Colonic mucosa (tissue), 4 donors: ENCODE data around the gene NKTR. TPM values are rescaled to one million over a fixed set of nuclear protein-coding genes. Genes with fewer than 3 reads are reported as not detected.

Experiments
- DNase-seq: peaks from one replicate; pipeline ENCODE4 v3.0.0-alpha.2; 2020
- H3K27ac ChIP-seq: fragments of 200-600 bp; one replicate; pipeline ENCODE4 v1.8.0; 2021
- H3K27me3 ChIP-seq: fragments of 200-600 bp; one replicate; pipeline ENCODE4 v1.8.0; 2021
- H3K36me3 ChIP-seq: fragments of 200-600 bp; one replicate; pipeline ENCODE4 v1.8.0; 2021
- H3K4me1 ChIP-seq: fragments of 200-600 bp; one replicate; pipeline ENCODE4 v1.8.0; 2021; ENCODE audit warnings: mild to moderate bottlenecking
- H3K4me3 ChIP-seq: fragments of 200-600 bp; one replicate; pipeline ENCODE4 v1.8.0; 2021
- H3K9ac ChIP-seq, 2 donors: one replicate each; pipeline ENCODE4 v1.7.0; 2013; ENCODE audit warnings: control low read depth in 2 of 2, low read depth in 2 of 2, low read length in 2 of 2
- H3K9me3 ChIP-seq: fragments of 200-600 bp; one replicate; pipeline ENCODE4 v1.8.0; 2021
- intact Hi-C: fragments of 100-400 bp; cut with DNase I; formaldehyde crosslinking; loops from one replicate; pipeline ENCODE4 v1.14.1; 2022
- total RNA-seq, 2 donors: library from RNA; stranded (reverse); fragmentation: NEBNext Ultra II Directional in 1 of 2; extraction: Animal tissue kit (Norgen Biotek cat#: 25700) in 1 of 2; gene quantifications; one replicate each; pipeline ENCODE4 v1.2.1, GENCODE V29; 2021
- TF ChIP-seq, protein P1 (sequence below): fragments of 200-600 bp; IDR thresholded peaks from one replicate; pipeline ENCODE4 v1.8.0; 2022; ENCODE audit warnings: antibody characterized with exemption, mild to moderate bottlenecking
- donor health status: healthy.
- donor health status: DM: no; HTN: no; CAD: no.
- donor health status: DM: no; HTN: no; CAD: no.

NKTR gene
- total RNA-seq, 2 donors from 2014 or later, result 47.5 to 48.2 TPM

DNA sequence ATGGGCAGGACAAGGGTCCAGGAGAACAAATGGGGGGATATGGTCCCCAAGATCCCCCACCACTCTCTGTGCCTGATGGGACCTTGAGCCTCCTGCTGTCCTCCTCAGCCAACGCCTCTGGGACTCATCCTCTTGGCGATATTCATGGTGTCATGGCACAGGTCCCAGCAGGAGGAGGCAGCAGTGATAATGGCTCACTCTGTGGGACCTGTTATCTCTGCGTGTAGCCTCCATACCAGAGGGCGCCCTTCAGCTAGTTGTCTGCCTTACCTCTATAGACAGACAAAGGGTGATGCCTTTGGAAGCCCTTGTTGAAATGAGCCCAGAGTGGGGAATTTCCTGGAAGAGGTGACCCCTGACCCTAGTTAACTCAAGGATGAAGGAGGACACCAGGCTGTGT lies 60.4 kb downstream of the NKTR start:
- H3K9me3 ChIP-seq, result no peaks in the 10 kb centered on the region
- H3K9ac ChIP-seq, result no peak overlapping the region
- H3K27ac ChIP-seq, result no peak overlapping the region
- TF ChIP-seq, protein P1, sequence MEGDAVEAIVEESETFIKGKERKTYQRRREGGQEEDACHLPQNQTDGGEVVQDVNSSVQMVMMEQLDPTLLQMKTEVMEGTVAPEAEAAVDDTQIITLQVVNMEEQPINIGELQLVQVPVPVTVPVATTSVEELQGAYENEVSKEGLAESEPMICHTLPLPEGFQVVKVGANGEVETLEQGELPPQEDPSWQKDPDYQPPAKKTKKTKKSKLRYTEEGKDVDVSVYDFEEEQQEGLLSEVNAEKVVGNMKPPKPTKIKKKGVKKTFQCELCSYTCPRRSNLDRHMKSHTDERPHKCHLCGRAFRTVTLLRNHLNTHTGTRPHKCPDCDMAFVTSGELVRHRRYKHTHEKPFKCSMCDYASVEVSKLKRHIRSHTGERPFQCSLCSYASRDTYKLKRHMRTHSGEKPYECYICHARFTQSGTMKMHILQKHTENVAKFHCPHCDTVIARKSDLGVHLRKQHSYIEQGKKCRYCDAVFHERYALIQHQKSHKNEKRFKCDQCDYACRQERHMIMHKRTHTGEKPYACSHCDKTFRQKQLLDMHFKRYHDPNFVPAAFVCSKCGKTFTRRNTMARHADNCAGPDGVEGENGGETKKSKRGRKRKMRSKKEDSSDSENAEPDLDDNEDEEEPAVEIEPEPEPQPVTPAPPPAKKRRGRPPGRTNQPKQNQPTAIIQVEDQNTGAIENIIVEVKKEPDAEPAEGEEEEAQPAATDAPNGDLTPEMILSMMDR, result no peak
- no peaks in the 10 kb centered on the region for H3K27me3 ChIP-seq
- no peak for DNase-seq
- intact Hi-C loops, result no loop called here
- H3K36me3 ChIP-seq, result no peaks in the 10 kb centered on the region
- no peak overlapping the region for H3K4me3 ChIP-seq
- no peaks in the 10 kb centered on the region for H3K4me1 ChIP-seq

DNA sequence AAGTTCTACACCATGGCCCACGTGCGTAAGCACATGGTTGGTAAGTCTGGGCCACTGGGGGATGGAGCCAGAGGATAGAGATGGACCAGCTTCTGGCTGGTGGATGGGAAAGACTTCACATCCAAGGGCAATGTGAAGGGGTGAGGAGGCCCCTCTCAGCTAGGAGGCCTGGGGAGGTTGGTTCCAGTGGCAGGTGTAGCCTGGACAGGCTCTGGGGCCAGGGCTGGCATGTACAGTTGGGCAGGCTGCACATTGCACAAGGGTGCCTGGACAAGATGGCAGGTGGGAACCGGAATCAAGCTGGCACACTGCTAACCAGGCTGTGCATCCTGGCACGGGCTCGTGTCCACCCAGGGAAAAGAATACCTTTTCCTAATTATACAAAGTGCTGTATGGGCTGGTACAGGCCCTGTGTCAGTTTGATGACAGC lies 61.1 kb downstream of the NKTR start:
- Histone ChIP-seq H3K4me1 (no peaks in the 10 kb centered on the region), H3K9me3 (no peaks in the 10 kb centered on the region), H3K36me3 (no peaks in the 10 kb centered on the region), H3K9ac (no peak overlapping the region), H3K27me3 (no peaks in the 10 kb centered on the region), H3K27ac (no peak overlapping the region), H3K4me3 (no peak overlapping the region)
- TF ChIP-seq, protein P1, result no peak
- DNase-seq, result no peak
- intact Hi-C loops, result no loop called here

- DNase-seq, result no peak
- no peaks in the 10 kb centered on the region for H3K9me3 ChIP-seq
- H3K4me3 ChIP-seq, result no peak overlapping the region
- H3K9ac ChIP-seq, result no peak overlapping the region
- TF ChIP-seq, protein P1, result no peak
- intact Hi-C loops, result no loop called here
- no peak overlapping the region for H3K27ac ChIP-seq
- H3K36me3 ChIP-seq, result no peaks in the 10 kb centered on the region
- H3K4me1 ChIP-seq, result no peaks in the 10 kb centered on the region
- no peaks in the 10 kb centered on the region for H3K27me3 ChIP-seq
These were observed 61.7 kb downstream of the NKTR start for GRCh38 chr3:42662037-42662812.

GRCh38 chr3:42662813-42663535 lies 62.5 kb downstream of the NKTR start:
- Histone ChIP-seq H3K9me3 (no peaks in the 10 kb centered on the region), H3K4me3 (no peak overlapping the region), H3K36me3 (no peaks in the 10 kb centered on the region), H3K27me3 (no peaks in the 10 kb centered on the region), H3K27ac (no peak overlapping the region), H3K4me1 (no peaks in the 10 kb centered on the region), H3K9ac (no peak overlapping the region)
- intact Hi-C loops, result no loop called here
- DNase-seq, result no peak
- TF ChIP-seq, protein P1, result no peak

- no peak for DNase-seq
- intact Hi-C loops, result no loop called here
- H3K27ac ChIP-seq, result no peak overlapping the region
These were observed 63.3 kb downstream of the NKTR start for GRCh38 chr3:42663581-42664437.

More at GRCh38 chr3:42663581-42664437, 63.3 kb downstream of the NKTR start:
- no peaks in the 10 kb centered on the region for H3K4me1 ChIP-seq
- no peak overlapping the region for H3K9ac ChIP-seq
- no peaks in the 10 kb centered on the region for H3K27me3 ChIP-seq
- no peaks in the 10 kb centered on the region for H3K9me3 ChIP-seq
- TF ChIP-seq, protein P1, result no peak
- no peak overlapping the region for H3K4me3 ChIP-seq
- no peaks in the 10 kb centered on the region for H3K36me3 ChIP-seq
